DND-41 (cell line): Measurements from ENCODE around the gene BAIAP2L1.

Source experiments
- ATAC-seq: fragments of 200-7000 bp; cut with Tn5 transposase; 3 replicates; pipeline ENCODE4 v1.9.1; 2021; ENCODE audit warnings: low read depth; ENCODE audit not compliant: insufficient read depth
- DNase-seq: peaks from one replicate; pipeline ENCODE4 v3.0.0-alpha.2; 2020
- H2AFZ ChIP-seq: 2 replicates; pipeline ENCODE4 v1.6.0; 2012; ENCODE audit warnings: low read depth, low read length
- H3K27ac ChIP-seq: 2 replicates; pipeline ENCODE4 v1.5.1; 2012; ENCODE audit warnings: low read length, inconsistent platforms
- H3K27me3 ChIP-seq: fragments of 200-600 bp; sonication (generic); 2 replicates; pipeline ENCODE4 v1.6.0; 2012; ENCODE audit warnings: low read length, mild to moderate bottlenecking, inconsistent platforms; ENCODE audit not compliant: insufficient read depth, poor library complexity
- H3K36me3 ChIP-seq: 2 replicates; pipeline ENCODE4 v1.5.1; 2012; ENCODE audit warnings: low read length, inconsistent platforms; ENCODE audit not compliant: insufficient read depth
- H3K4me1 ChIP-seq: 2 replicates; pipeline ENCODE4 v1.5.1; 2012; ENCODE audit warnings: mild to moderate bottlenecking, low read length; ENCODE audit not compliant: insufficient read depth
- H3K4me2 ChIP-seq: 2 replicates; pipeline ENCODE4 v1.6.0; 2012; ENCODE audit warnings: mild to moderate bottlenecking, moderate library complexity, low read length, inconsistent platforms; ENCODE audit not compliant: insufficient read depth
- H3K4me3 ChIP-seq, 2 experiments: fragments of 200-600 bp in 1 of 2; shearing (Covaris generic) in 1 of 2; 2 replicates each; pipeline ENCODE4 v1.5.1; 2012 to 2016; ENCODE audit warnings: inconsistent platforms in 2 of 2, low read length in 2 of 2, mild to moderate bottlenecking in 2 of 2, low read depth in 1 of 2, moderate library complexity in 1 of 2
- H3K79me2 ChIP-seq: 2 replicates; pipeline ENCODE4 v1.6.0; 2012; ENCODE audit warnings: low read length, inconsistent platforms; ENCODE audit not compliant: insufficient read depth
- H3K9ac ChIP-seq: 2 replicates; pipeline ENCODE4 v1.6.0; 2012; ENCODE audit warnings: low read depth, mild to moderate bottlenecking, inconsistent platforms, low read length, moderate library complexity
- H3K9me3 ChIP-seq: 2 replicates; pipeline ENCODE4 v1.5.1; 2012; ENCODE audit warnings: low read length, moderate library complexity, mild to moderate bottlenecking, inconsistent platforms; ENCODE audit not compliant: insufficient read depth, severe bottlenecking
- H4K20me1 ChIP-seq: 2 replicates; pipeline ENCODE4 v1.6.0; 2012; ENCODE audit warnings: low read length; ENCODE audit not compliant: insufficient read depth
- CTCF ChIP-seq: IDR thresholded peaks from 2 replicates; pipeline ENCODE4 v1.5.1; 2012; ENCODE audit warnings: borderline replicate concordance, low read length, moderate library complexity, mild to moderate bottlenecking; ENCODE audit not compliant: poor library complexity, severe bottlenecking; ENCODE audit errors: extremely low read depth
- EZH2 ChIP-seq: IDR thresholded peaks from 3 replicates; pipeline ENCODE4 v1.6.1; 2012; ENCODE audit warnings: borderline replicate concordance, low read depth, mild to moderate bottlenecking, moderate library complexity, low read length, inconsistent platforms; ENCODE audit not compliant: severe bottlenecking

BAIAP2L1 gene

GRCh38 chr7:98303176-98303865 is 97.6 kb downstream of the BAIAP2L1 start:
- Histone ChIP-seq H2AFZ (no peak overlapping the region), H3K4me2 (no peak overlapping the region), H3K9ac (no peak overlapping the region), H4K20me1 (no peaks in the 10 kb centered on the region; the same call in 1 of the 2 replicates), H3K4me1 (no peaks in the 10 kb centered on the region), H3K79me2 (no peaks in the 10 kb centered on the region), H3K27ac (no peak overlapping the region), H3K4me3 (no peak overlapping the region), H3K27me3 (no peaks in the 10 kb centered on the region), H3K9me3 (no peaks in the 10 kb centered on the region), H3K36me3 (no peaks in the 10 kb centered on the region)
- TF ChIP-seq CTCF (no peak), EZH2 (no peak)
- DNase-seq (no peak), ATAC-seq (no peak)

GRCh38 chr7:98301693-98302470 is 99.0 kb downstream of the BAIAP2L1 start:
- Histone ChIP-seq H3K9me3 (no peaks in the 10 kb centered on the region), H3K27me3 (no peaks in the 10 kb centered on the region), H3K4me3 (no peak overlapping the region), H3K4me1 (no peaks in the 10 kb centered on the region), H4K20me1 (peaks cover 1% of the 10 kb centered on the region; the same call in 1 of the 2 replicates), H3K9ac (no peak overlapping the region), H3K36me3 (no peaks in the 10 kb centered on the region), H2AFZ (no peak overlapping the region), H3K4me2 (no peak overlapping the region), H3K27ac (no peak overlapping the region), H3K79me2 (no peaks in the 10 kb centered on the region)
- DNase-seq (no peak), ATAC-seq (no peak)
- no peak for TF ChIP-seq CTCF
- no peak for TF ChIP-seq EZH2

GRCh38 chr7:98300595-98301372 is 100.1 kb downstream of the BAIAP2L1 start:
- Histone ChIP-seq H2AFZ (no peak overlapping the region), H4K20me1 (peaks cover 4% of the 10 kb centered on the region; the same call in 1 of the 2 replicates), H3K4me1 (no peaks in the 10 kb centered on the region), H3K4me3 (no peak overlapping the region), H3K4me2 (no peak overlapping the region), H3K79me2 (no peaks in the 10 kb centered on the region), H3K9me3 (no peaks in the 10 kb centered on the region), H3K36me3 (no peaks in the 10 kb centered on the region), H3K27me3 (no peaks in the 10 kb centered on the region), H3K27ac (no peak overlapping the region), H3K9ac (no peak overlapping the region)
- no peak for ATAC-seq
- TF ChIP-seq CTCF (no peak), EZH2 (no peak)
- no peak for DNase-seq
